GM12878 (cell line): ENCODE data around the gene DHX40. TPM values are rescaled to one million over a fixed set of nuclear protein-coding genes. Genes with fewer than 3 reads are reported as not detected.

Experiments
- ATAC-seq: fragments of 200-7000 bp; cut with Tn5 transposase; 3 replicates; pipeline ENCODE4 v1.9.1; 2020; ENCODE audit warnings: mild to moderate bottlenecking, moderate library complexity
- BruUV-seq: library from RNA; stranded (reverse); fragments of 400-500 nt; replicated peaks from 2 replicates; lab custom pipeline; 2021; lab: Mats Ljungman, UMichigan
- CTCF ChIA-PET: fragments of 300-600 bp; sonication (Branson Sonifier 250); formaldehyde crosslinking; extraction: SDS; loops from one replicate; lab custom pipeline; 2021; ENCODE audit warnings: inconsistent platforms; lab: Yijun Ruan, JAX
- POLR2A ChIA-PET: fragments of 350-600 bp; formaldehyde crosslinking; extraction: SDS; loops from one replicate; lab custom pipeline; 2021; ENCODE audit warnings: inconsistent platforms; lab: Charles Lee
- RAD21 ChIA-PET: fragments of 300-600 bp; sonication (Branson Sonifier 250); formaldehyde crosslinking; loops from one replicate; lab custom pipeline; 2023; ENCODE audit warnings: antibody characterized with exemption; ENCODE audit not compliant: unreplicated experiment; lab: Charles Lee
- SMC1A ChIA-PET: fragments of 300-600 bp; sonication (Branson Sonifier 250); formaldehyde crosslinking; loops from one replicate; lab custom pipeline; 2023; ENCODE audit not compliant: unreplicated experiment, uncharacterized antibody; lab: Charles Lee
- DNase-seq: peaks from one replicate; pipeline ENCODE4 v3.0.0-alpha.2; 2011; ENCODE audit warnings: low read depth, low spot score
- FAIRE-seq: peaks from 3 replicates; lab custom pipeline; 2011; peaks lifted over from hg19 to GRCh38; lab: Jason Lieb, UNC
- H2AFZ ChIP-seq: 2 replicates; pipeline ENCODE4 v1.6.0; 2011; ENCODE audit warnings: low read depth, low read length, control low read depth; ENCODE audit not compliant: control insufficient read depth
- H3K27ac ChIP-seq: 2 replicates; pipeline ENCODE4 v1.5.1; 2011; ENCODE audit warnings: control low read depth; ENCODE audit not compliant: control insufficient read depth, insufficient read depth
- H3K27me3 ChIP-seq, 2 experiments: replicated peaks in 1 of 2; 2 replicates each; pipeline versions ENCODE4 v1.6.0 to v1.6.1; 2011; ENCODE audit warnings: low read length in 1 of 2; ENCODE audit not compliant: control insufficient read depth in 2 of 2, insufficient read depth in 2 of 2
- H3K36me3 ChIP-seq, 2 experiments: 2 replicates each; pipeline ENCODE4 v1.5.1; 2011; ENCODE audit warnings: low read length in 1 of 2; ENCODE audit not compliant: control insufficient read depth in 2 of 2, insufficient read depth in 2 of 2
- H3K4me1 ChIP-seq: 2 replicates; pipeline ENCODE4 v1.6.1; 2011; ENCODE audit warnings: mild to moderate bottlenecking, low read length, moderate library complexity, mixed read lengths; ENCODE audit not compliant: control insufficient read depth, insufficient read depth
- H3K4me2 ChIP-seq: 2 replicates; pipeline ENCODE4 v1.6.0; 2011; ENCODE audit warnings: control low read depth; ENCODE audit not compliant: control insufficient read depth, insufficient read depth
- H3K4me3 ChIP-seq: fragments of 200-600 bp; sonication (generic); 2 replicates; pipeline ENCODE4 v1.5.1; 2016
- H3K79me2 ChIP-seq: 2 replicates; pipeline ENCODE4 v1.6.0; 2011; ENCODE audit warnings: low read length; ENCODE audit not compliant: control insufficient read depth, insufficient read depth
- H3K9ac ChIP-seq: 2 replicates; pipeline ENCODE4 v1.8.0; 2011; ENCODE audit warnings: low read length, control low read depth, mixed read lengths; ENCODE audit not compliant: control insufficient read depth, insufficient read depth
- H3K9me3 ChIP-seq: replicated peaks from 3 replicates; pipeline ENCODE4 v1.5.1; 2011; ENCODE audit warnings: mild to moderate bottlenecking, low read length; ENCODE audit not compliant: control insufficient read depth, insufficient read depth
- H4K20me1 ChIP-seq: 2 replicates; pipeline ENCODE4 v1.6.0; 2011; ENCODE audit not compliant: control insufficient read depth, insufficient read depth
- CREB1 ChIP-seq: IDR thresholded peaks from 2 replicates; pipeline ENCODE4 v1.6.1; 2012; ENCODE audit warnings: low read depth, mild to moderate bottlenecking, inconsistent platforms
- HDGF ChIP-seq: fragments of 450-650 bp; IDR thresholded peaks from 2 replicates; pipeline ENCODE4 v1.6.1; 2016; ENCODE audit warnings: antibody characterized with exemption
- MLLT1 ChIP-seq: fragments of 450-650 bp; IDR thresholded peaks from 2 replicates; pipeline ENCODE4 v1.6.1; 2016; ENCODE audit warnings: mild to moderate bottlenecking
- MXI1 ChIP-seq: fragments of 150-350 bp; IDR thresholded peaks from 2 replicates; pipeline ENCODE4 v1.6.1; 2011; ENCODE audit warnings: low read depth, mild to moderate bottlenecking, inconsistent platforms, low read length, improper control_type of control experiment
- RELB ChIP-seq: fragments of 450-650 bp; IDR thresholded peaks from 2 replicates; pipeline ENCODE4 v1.6.1; 2017; ENCODE audit warnings: low read depth, mild to moderate bottlenecking, moderate library complexity
- RUNX3 ChIP-seq: IDR thresholded peaks from 2 replicates; pipeline ENCODE4 v1.6.1; 2012; ENCODE audit warnings: low read length, inconsistent platforms
- SIX5 ChIP-seq: IDR thresholded peaks from 2 replicates; pipeline ENCODE4 v1.6.1; 2011; ENCODE audit warnings: mild to moderate bottlenecking, low read depth, low read length, moderate library complexity; ENCODE audit not compliant: severe bottlenecking
- SMAD5 ChIP-seq: IDR thresholded peaks from 2 replicates; pipeline ENCODE4 v1.6.1; 2016; ENCODE audit warnings: antibody characterized with exemption, low read depth
- TBL1XR1 ChIP-seq: IDR thresholded peaks from 2 replicates; pipeline ENCODE4 v1.6.1; 2012; ENCODE audit warnings: low read depth, low read length, improper control_type of control experiment
- WGBS: methylation state at CpG from one replicate; pipeline ENCODE4 v1.1.6; 2016; ENCODE audit warnings: low lambda C conversion rate; ENCODE audit not compliant: insufficient replicate concordance, insufficient coverage; ENCODE audit errors: missing lambda C conversion rate; 5-methylcytosine and 5-hydroxymethylcytosine counted together
- in situ Hi-C: fragments of 300-500 bp; cut with MboI; formaldehyde crosslinking; loops from 9 replicates; pipeline ENCODE4 v1.14.3; 2018; ENCODE audit warnings: mixed read lengths
- intact Hi-C: fragments of 100-400 bp; cut with micrococcal nuclease; formaldehyde crosslinking; loops from one replicate; pipeline ENCODE4 v1.14.2; 2022; ENCODE audit not compliant: unreplicated experiment
- polyA plus RNA-seq, 11 experiments: library from polyadenylated mRNA; depleted of rRNA in 4 of 11; unstranded in 6 of 11; stranded (reverse) in 5 of 11; fragments of >200 nt; fragmentation: Nextera tagmentation in 4 of 11; fragmentation: Illumina TruSeq in 1 of 11; extraction: Ambion mirVana in 4 of 11; extraction: Trizol in 1 of 11; gene quantifications; 1 replicate in 1 of 11; 2 replicates in 10 of 11; pipeline versions ENCODE4 v1.2.1 to v1.2.3, GENCODE V29; 2011 to 2016; ENCODE audit warnings: inconsistent platforms in 2 of 11, missing spikeins in 2 of 11, low read depth in 1 of 11
- total RNA-seq, 4 experiments: library from RNA; depleted of rRNA in 3 of 4; stranded (reverse); fragments of >200 nt in 3 of 4; fragmentation: Illumina TruSeq in 1 of 4; extraction: Trizol in 1 of 4; gene quantifications; 2 replicates each; pipeline versions ENCODE4 v1.2.1 to v1.2.3, GENCODE V29; 2013 to 2021
- TF ChIP-seq, protein P1 (sequence below): fragments of 450-650 bp; IDR thresholded peaks from 2 replicates; pipeline ENCODE4 v1.6.1; 2017; ENCODE audit warnings: antibody characterized with exemption, mild to moderate bottlenecking, moderate library complexity
- TF ChIP-seq, protein P2 (sequence below), 3 experiments: IDR thresholded peaks in 2 of 3; conservative IDR thresholded peaks in 1 of 3; 2 replicates each; pipeline ENCODE4 v1.5.1; 2011; ENCODE audit warnings: low read depth in 3 of 3, low read length in 3 of 3, mild to moderate bottlenecking in 3 of 3, control low read depth in 2 of 3, moderate library complexity in 2 of 3, inconsistent platforms in 1 of 3, mixed read lengths in 1 of 3; ENCODE audit not compliant: control insufficient read depth in 2 of 3, insufficient read depth in 1 of 3; ENCODE audit errors: extremely low read depth in 1 of 3
- TF ChIP-seq, protein P3 (sequence below): fragments of 450-650 bp; IDR thresholded peaks from 2 replicates; pipeline ENCODE4 v1.6.1; 2017; ENCODE audit warnings: mild to moderate bottlenecking

The DHX40 gene
- total and polyA plus RNA-seq, 10 of the 15 experiments (the other 5 are each of a cell fraction or from before 2014, with no cell fraction given): 4.8 to 29.2 (median 12.0) TPM

DNA sequence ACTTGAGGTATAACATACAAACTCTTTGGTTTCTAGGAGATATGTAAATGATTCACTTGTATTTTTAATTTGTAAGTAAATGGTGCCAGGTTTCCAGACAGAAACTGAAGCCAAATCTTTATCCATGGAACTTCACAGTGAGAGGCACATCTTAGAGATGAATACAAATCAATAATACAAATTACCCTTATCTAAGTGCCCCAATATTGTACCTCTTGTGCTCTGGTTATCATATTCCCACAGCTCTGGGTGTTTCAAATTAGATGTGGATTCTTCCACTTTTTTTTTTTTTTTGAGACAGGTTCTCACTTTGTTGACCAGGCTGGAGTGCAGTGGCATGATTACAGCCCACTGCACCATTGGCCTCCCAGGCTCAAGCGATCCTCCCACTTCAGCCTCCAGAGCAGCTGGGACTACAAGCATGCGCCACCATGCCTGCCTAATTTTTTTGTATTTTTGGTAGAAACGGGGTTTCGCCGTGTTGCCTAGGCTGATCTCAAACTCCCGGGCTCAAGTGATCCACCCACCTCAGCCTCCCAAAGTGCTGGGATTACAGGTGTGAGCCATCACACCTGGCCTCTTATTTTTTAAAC lies 38.0 kb upstream of the DHX40 start:
- H3K79me2 ChIP-seq: no peaks in the 10 kb centered on the region
- no peaks in the 10 kb centered on the region for H3K9me3 ChIP-seq
- BruUV-seq: no TSS peak
- intact Hi-C loops: loop anchor here (10.0 kb wide), 1 partner anchor 147 kb away; no protein-coding TSS in a partner anchor
- in situ Hi-C loops: no loop called here
- no peak for TF ChIP-seq SMAD5
- TF ChIP-seq SIX5: no peak
- no peak for TF ChIP-seq MXI1
- TF ChIP-seq CREB1: no peak
- TF ChIP-seq RELB: no peak
- TF ChIP-seq HDGF: no peak
- TF ChIP-seq, protein P1, sequence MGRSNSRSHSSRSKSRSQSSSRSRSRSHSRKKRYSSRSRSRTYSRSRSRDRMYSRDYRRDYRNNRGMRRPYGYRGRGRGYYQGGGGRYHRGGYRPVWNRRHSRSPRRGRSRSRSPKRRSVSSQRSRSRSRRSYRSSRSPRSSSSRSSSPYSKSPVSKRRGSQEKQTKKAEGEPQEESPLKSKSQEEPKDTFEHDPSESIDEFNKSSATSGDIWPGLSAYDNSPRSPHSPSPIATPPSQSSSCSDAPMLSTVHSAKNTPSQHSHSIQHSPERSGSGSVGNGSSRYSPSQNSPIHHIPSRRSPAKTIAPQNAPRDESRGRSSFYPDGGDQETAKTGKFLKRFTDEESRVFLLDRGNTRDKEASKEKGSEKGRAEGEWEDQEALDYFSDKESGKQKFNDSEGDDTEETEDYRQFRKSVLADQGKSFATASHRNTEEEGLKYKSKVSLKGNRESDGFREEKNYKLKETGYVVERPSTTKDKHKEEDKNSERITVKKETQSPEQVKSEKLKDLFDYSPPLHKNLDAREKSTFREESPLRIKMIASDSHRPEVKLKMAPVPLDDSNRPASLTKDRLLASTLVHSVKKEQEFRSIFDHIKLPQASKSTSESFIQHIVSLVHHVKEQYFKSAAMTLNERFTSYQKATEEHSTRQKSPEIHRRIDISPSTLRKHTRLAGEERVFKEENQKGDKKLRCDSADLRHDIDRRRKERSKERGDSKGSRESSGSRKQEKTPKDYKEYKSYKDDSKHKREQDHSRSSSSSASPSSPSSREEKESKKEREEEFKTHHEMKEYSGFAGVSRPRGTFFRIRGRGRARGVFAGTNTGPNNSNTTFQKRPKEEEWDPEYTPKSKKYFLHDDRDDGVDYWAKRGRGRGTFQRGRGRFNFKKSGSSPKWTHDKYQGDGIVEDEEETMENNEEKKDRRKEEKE: no peak
- TF ChIP-seq, protein P2, sequence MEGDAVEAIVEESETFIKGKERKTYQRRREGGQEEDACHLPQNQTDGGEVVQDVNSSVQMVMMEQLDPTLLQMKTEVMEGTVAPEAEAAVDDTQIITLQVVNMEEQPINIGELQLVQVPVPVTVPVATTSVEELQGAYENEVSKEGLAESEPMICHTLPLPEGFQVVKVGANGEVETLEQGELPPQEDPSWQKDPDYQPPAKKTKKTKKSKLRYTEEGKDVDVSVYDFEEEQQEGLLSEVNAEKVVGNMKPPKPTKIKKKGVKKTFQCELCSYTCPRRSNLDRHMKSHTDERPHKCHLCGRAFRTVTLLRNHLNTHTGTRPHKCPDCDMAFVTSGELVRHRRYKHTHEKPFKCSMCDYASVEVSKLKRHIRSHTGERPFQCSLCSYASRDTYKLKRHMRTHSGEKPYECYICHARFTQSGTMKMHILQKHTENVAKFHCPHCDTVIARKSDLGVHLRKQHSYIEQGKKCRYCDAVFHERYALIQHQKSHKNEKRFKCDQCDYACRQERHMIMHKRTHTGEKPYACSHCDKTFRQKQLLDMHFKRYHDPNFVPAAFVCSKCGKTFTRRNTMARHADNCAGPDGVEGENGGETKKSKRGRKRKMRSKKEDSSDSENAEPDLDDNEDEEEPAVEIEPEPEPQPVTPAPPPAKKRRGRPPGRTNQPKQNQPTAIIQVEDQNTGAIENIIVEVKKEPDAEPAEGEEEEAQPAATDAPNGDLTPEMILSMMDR (IDR thresholded peaks at IDR 0.05 in 2 of 3, conservative IDR thresholded peaks at IDR 0.05 in 1 of 3; ENCODE audit: control insufficient read depth in 2 of 3, extremely low read depth in 1 of 3, insufficient read depth in 1 of 3, low read depth in 3 of 3, low read length in 3 of 3): no peak
- TF ChIP-seq MLLT1: no peak
- TF ChIP-seq, protein P3, sequence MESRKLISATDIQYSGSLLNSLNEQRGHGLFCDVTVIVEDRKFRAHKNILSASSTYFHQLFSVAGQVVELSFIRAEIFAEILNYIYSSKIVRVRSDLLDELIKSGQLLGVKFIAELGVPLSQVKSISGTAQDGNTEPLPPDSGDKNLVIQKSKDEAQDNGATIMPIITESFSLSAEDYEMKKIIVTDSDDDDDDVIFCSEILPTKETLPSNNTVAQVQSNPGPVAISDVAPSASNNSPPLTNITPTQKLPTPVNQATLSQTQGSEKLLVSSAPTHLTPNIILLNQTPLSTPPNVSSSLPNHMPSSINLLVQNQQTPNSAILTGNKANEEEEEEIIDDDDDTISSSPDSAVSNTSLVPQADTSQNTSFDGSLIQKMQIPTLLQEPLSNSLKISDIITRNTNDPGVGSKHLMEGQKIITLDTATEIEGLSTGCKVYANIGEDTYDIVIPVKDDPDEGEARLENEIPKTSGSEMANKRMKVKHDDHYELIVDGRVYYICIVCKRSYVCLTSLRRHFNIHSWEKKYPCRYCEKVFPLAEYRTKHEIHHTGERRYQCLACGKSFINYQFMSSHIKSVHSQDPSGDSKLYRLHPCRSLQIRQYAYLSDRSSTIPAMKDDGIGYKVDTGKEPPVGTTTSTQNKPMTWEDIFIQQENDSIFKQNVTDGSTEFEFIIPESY: no peak
- TF ChIP-seq TBL1XR1: no peak
- no peak for TF ChIP-seq RUNX3
- no peaks in the 10 kb centered on the region for H3K4me1 ChIP-seq
- FAIRE-seq (no peak), DNase-seq (no peak), ATAC-seq (no peak)
- POLR2A ChIA-PET: no interaction called here
- WGBS: 53% methylated on average over 6 of the region's 6 CpGs
- no peak overlapping the region for H3K4me2 ChIP-seq
- no peak overlapping the region for H2AFZ ChIP-seq
- no peak overlapping the region for H3K4me3 ChIP-seq
- no peaks in the 10 kb centered on the region for H4K20me1 ChIP-seq
- CTCF ChIA-PET: no interaction called here
- H3K9ac ChIP-seq: no peak overlapping the region
- SMC1A ChIA-PET: interaction anchor here (0.6 kb wide), 1 partner anchor 8 kb away, joined by 3 read pairs; no protein-coding TSS in a partner anchor
- no peak overlapping the region for H3K27ac ChIP-seq
- RAD21 ChIA-PET: interaction anchor here (1.2 kb wide), 1 partner anchor 32 kb away, joined by 3 read pairs; no protein-coding TSS in a partner anchor
- no peaks in the 10 kb centered on the region for H3K36me3 ChIP-seq
- H3K27me3 ChIP-seq: peaks cover 0 to 4% of the 10 kb centered on the region in 2 experiments; a peak in 2 of 4 replicates
